CD4-positive, alpha-beta T cell (primary cell): ENCODE data around the gene KIF1C. TPM values are rescaled to one million over a fixed set of nuclear protein-coding genes. Genes with fewer than 3 reads are reported as not detected.
A peak's percentile ranks its signal among the peaks of the same experiment; 100 is the strongest.

Experiments used
- ATAC-seq: fragments of 200-7000 bp; cut with Tn5 transposase; one replicate; pipeline ENCODE4 v1.10.0; 2022; ENCODE audit warnings: mild to moderate bottlenecking; ENCODE audit not compliant: poor library complexity
- CTCF ChIA-PET: fragments of 350-600 bp; sonication (Branson Sonifier 250); formaldehyde crosslinking; loops from one replicate; lab custom pipeline; 2021; ENCODE audit warnings: antibody characterized with exemption, inconsistent platforms; lab: Charles Lee
- POLR2A ChIA-PET: fragments of 350-600 bp; sonication (Branson Sonifier 250); formaldehyde crosslinking; loops from one replicate; lab custom pipeline; 2021; ENCODE audit warnings: antibody characterized with exemption, inconsistent platforms; lab: Charles Lee
- DNase-seq, 14 experiments: peaks; one replicate each; pipeline ENCODE4 v3.0.0-alpha.2; 2013 to 2020; ENCODE audit warnings: mixed read lengths in 2 of 14
- H3K27ac ChIP-seq, 2 donors: one replicate each; pipeline versions ENCODE4 v1.5.1 to v1.7.0; 2013; ENCODE audit warnings: low read length in 2 of 2, low read depth in 1 of 2, mild to moderate bottlenecking in 1 of 2
- H3K27me3 ChIP-seq, 2 experiments: 1 replicate in 1 of 2; 2 replicates in 1 of 2; pipeline versions ENCODE4 v1.6.1 to v1.7.0; 2013; ENCODE audit warnings: low read length in 2 of 2, control low read depth in 1 of 2, mild to moderate bottlenecking in 1 of 2, moderate library complexity in 1 of 2; ENCODE audit not compliant: insufficient read depth in 2 of 2, control insufficient read depth in 1 of 2
- H3K36me3 ChIP-seq: one replicate; pipeline ENCODE4 v1.6.1; 2013; ENCODE audit warnings: low read length, control low read depth; ENCODE audit not compliant: insufficient read depth
- H3K4me1 ChIP-seq: one replicate; pipeline ENCODE4 v1.6.1; 2013; ENCODE audit warnings: low read length, control low read depth; ENCODE audit not compliant: insufficient read depth
- H3K4me3 ChIP-seq: one replicate; pipeline ENCODE4 v1.5.1; 2013; ENCODE audit warnings: mild to moderate bottlenecking, low read length, moderate library complexity
- H3K9me3 ChIP-seq, 2 experiments: 1 replicate in 1 of 2; 2 replicates in 1 of 2; pipeline versions ENCODE4 v1.6.1 to v1.7.0; 2013; ENCODE audit warnings: low read length in 2 of 2, mild to moderate bottlenecking in 2 of 2, control low read depth in 1 of 2, moderate library complexity in 1 of 2; ENCODE audit not compliant: control insufficient read depth in 1 of 2, insufficient read depth in 1 of 2
- H3K27ac Mint-ChIP-seq: one replicate; pipeline ENCODE4 v1.8.0; 2020; ENCODE audit warnings: mixed read lengths
- H3K27me3 Mint-ChIP-seq: one replicate; pipeline ENCODE4 v1.8.0; 2021; ENCODE audit warnings: mixed read lengths
- H3K36me3 Mint-ChIP-seq: one replicate; pipeline ENCODE4 v1.8.0; 2021; ENCODE audit warnings: low read depth, mixed read lengths
- H3K4me1 Mint-ChIP-seq: one replicate; pipeline ENCODE4 v1.8.0; 2021; ENCODE audit warnings: low read depth, mixed read lengths
- H3K4me3 Mint-ChIP-seq: one replicate; pipeline ENCODE4 v1.8.0; 2020; ENCODE audit warnings: mild to moderate bottlenecking, mixed read lengths
- H3K9me3 Mint-ChIP-seq: one replicate; pipeline ENCODE4 v1.8.0; 2020; ENCODE audit warnings: mixed read lengths
- intact Hi-C, 2 experiments: fragments of 100-400 bp; cut with DNase I in 1 of 2; cut with micrococcal nuclease in 1 of 2; formaldehyde crosslinking; loops; one replicate each; pipeline versions ENCODE4 v1.15.1 to v1.9.0; 2023 to 2025; cut with DNase I, micrococcal nuclease
- polyA plus RNA-seq, 2 donors: library from polyadenylated mRNA; unstranded; fragments of 120-200 nt; gene quantifications; one replicate each; pipeline ENCODE4 v1.2.1, GENCODE V29; 2013
- total RNA-seq, 174 experiments: library from RNA in 2 of 174; stranded (reverse) in 2 of 174; gene quantifications; one replicate each; pipeline ENCODE4 v1.2.3 and lab custom pipeline; 2021 to 2026
- TF ChIP-seq, protein P1 (sequence below): fragments of 200-600 bp; IDR thresholded peaks from one replicate; pipeline ENCODE4 v1.8.0; 2022; ENCODE audit warnings: antibody characterized with exemption, mild to moderate bottlenecking

Gene KIF1C
- 10 to 100 TPM; 10.2 to 12.2 TPM for total RNA-seq
- polyA plus RNA-seq (2013, experiment 1 of 2): 9.7 TPM
- 13.6 TPM for polyA plus RNA-seq (2013, experiment 2 of 2)
- total RNA-seq (lab: John Stamatoyannopoulos, UW): 22.0 to 157 (median 62.9) reads per million in 172 experiments

DNA sequence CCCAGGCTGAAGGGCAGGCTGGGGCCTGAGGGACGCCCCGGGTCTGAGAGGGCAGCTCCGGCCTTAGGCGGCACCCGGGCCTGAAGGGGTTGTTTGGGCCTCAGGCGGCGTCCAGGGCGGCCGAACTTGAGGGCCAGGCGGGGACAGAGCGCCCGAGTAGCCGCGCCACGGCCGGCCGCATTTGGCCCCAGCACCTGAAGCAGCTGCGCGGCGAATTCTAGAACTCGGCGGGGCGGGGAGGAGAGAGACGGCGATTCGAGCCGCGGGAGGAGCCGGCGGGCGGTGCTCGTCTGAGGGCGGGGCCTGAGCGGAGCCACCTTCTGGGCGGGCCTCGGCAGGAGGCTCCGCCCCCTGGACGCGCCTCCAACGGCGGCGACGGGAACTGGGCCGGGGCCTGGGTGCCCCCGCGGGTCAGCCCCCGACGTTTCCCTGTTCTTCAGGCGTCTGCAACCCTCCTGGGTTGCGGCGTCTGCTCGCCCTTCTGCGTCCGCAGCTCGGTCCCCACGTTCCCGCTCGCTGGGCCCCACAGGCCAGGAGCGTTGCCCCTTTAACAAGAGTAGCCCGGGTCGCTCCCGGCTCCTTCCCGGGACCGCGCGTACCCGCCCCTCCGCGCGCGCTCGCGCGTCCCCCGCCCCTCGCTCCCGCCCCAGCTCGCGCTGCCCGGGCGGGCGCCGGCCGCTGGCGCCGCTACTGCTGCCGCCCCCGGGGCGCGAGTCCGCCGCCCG is at the start of gene KIF1C, which contains the start of gene INCA1:
Gene KIF1C (plus strand): TSS at position 649 of the 725 bp plus-strand sequence. CDS start 2,297 bp downstream, outside the sequence.
Gene INCA1 (minus strand): TSS at position 221 of the 725 bp plus-strand sequence. CDS start 3,085 bp downstream, outside the sequence.
- ChIA-PET POLR2A (interaction anchor here (0.7 to 3.8 kb wide), 16 partner anchors 10 to 854 kb away, joined by 3 to 39 read pairs (median 6); partner anchors contain the start of genes CAMTA2, CYB5D2, NUP88 and PFN1), CTCF (interaction anchor here (0.8 to 2.3 kb wide), 5 partner anchors 10 to 88 kb away, joined by 3 to 12 read pairs (median 3); partner anchors contain the start of gene CAMTA2)
- TF ChIP-seq, protein P1, sequence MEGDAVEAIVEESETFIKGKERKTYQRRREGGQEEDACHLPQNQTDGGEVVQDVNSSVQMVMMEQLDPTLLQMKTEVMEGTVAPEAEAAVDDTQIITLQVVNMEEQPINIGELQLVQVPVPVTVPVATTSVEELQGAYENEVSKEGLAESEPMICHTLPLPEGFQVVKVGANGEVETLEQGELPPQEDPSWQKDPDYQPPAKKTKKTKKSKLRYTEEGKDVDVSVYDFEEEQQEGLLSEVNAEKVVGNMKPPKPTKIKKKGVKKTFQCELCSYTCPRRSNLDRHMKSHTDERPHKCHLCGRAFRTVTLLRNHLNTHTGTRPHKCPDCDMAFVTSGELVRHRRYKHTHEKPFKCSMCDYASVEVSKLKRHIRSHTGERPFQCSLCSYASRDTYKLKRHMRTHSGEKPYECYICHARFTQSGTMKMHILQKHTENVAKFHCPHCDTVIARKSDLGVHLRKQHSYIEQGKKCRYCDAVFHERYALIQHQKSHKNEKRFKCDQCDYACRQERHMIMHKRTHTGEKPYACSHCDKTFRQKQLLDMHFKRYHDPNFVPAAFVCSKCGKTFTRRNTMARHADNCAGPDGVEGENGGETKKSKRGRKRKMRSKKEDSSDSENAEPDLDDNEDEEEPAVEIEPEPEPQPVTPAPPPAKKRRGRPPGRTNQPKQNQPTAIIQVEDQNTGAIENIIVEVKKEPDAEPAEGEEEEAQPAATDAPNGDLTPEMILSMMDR: no peak
- Histone ChIP-seq H3K4me3 (peak within 1 kb of the TSS; percentile 62), H3K4me1 (peaks cover 24% of the 10 kb centered on the region), H3K36me3 (peaks cover 11% of the 10 kb centered on the region), H3K27me3 (no peaks in the 10 kb centered on the region), H3K27ac (peak within 1 kb of the TSS; percentile 22 to 69), H3K9me3 (no peaks in the 10 kb centered on the region)
- DNase-seq: peak; percentile 83 to 96 (median 89)
- Mint-ChIP-seq H3K36me3 (peaks cover 28% of the 10 kb centered on the region), H3K9me3 (no peaks in the 10 kb centered on the region), H3K27me3 (no peaks in the 10 kb centered on the region), H3K4me3 (peak within 1 kb of the TSS; percentile 85), H3K27ac (peak within 1 kb of the TSS; percentile 81), H3K4me1 (peaks cover 25% of the 10 kb centered on the region)
- peak; percentile 98 for ATAC-seq
- intact Hi-C loops: loop anchor here (1.0 to 2.0 kb wide), 4 partner anchors 10 to 59 kb away; partner anchors contain the start of genes CAMTA2 (in 1 of the 2) and PFN1 (in 1 of the 2)

DNA sequence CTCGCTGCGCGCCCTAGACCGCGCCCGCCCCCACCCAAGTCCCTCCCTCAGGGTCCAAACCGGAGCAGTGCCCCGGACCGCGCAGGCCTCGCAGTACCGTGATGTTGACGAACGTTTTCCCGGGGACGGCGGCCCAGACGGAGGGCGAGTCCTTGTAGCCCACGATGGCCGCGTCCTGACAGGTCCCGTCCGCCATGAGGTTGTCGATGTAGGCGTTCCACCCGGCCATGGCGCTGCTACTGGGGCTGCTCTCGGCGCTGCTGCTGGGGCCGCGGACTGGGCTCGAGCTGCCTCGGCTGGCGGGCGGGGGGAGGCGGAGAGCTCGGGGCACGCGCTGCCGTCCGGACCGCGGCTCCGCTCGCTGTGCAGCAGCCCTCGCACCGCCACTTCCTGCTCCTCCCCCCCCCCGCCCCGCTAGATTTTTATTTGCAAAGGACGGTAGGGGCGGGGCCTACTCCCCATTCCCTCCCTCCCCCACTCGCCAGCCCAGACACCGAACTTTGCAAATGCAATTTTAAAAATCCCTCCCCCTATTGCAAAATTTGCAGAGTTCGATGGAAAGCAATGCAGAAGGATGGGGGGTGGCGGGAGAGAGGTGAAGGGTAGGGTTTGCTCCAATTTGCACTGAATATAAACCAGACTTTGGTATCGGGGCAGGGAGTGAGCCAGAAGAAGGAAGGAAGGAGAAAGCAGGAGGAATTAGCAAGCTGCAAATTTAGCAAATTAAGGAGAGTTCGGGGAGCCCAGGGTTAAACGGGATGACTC is 49.4 kb upstream of the KIF1C start, which contains the start of gene PFN1:
Gene PFN1 (minus strand): TSS at position 365 of the 765 bp plus-strand sequence. CDS start 136 bp downstream, at position 229.
- H3K4me1 ChIP-seq: peaks cover 51% of the 10 kb centered on the region

More for the DNA sequence above, 49.4 kb upstream of the KIF1C start, which contains the start of gene PFN1:
- peaks cover 0 to 3% of the 10 kb centered on the region in 2 experiments for H3K9me3 ChIP-seq
- peaks cover 35% of the 10 kb centered on the region for H3K36me3 ChIP-seq
- H3K36me3 Mint-ChIP-seq: peaks cover 45% of the 10 kb centered on the region
- no peaks in the 10 kb centered on the region for H3K27me3 ChIP-seq
- peak within 1 kb of the TSS; percentile 99 for H3K4me3 Mint-ChIP-seq
- H3K27me3 Mint-ChIP-seq: no peaks in the 10 kb centered on the region
- TF ChIP-seq, protein P1: no peak
- ChIA-PET POLR2A (interaction anchor here (0.9 to 13.9 kb wide), 21 partner anchors 9 to 805 kb away, joined by 3 to 350 read pairs (median 5); partner anchors contain the start of genes ARRB2, C17orf107, CHRNE and CYB5D2), CTCF (interaction anchor here (1.2 to 1.5 kb wide), 3 partner anchors 20 to 49 kb away, joined by 3 to 4 read pairs (median 3); partner anchors contain the start of genes C17orf107 and SPAG7)
- H3K27ac Mint-ChIP-seq: peak within 1 kb of the TSS; percentile 90
- peak; percentile 55 for ATAC-seq
- peak within 1 kb of the TSS; percentile 96 to 98 for H3K27ac ChIP-seq
- intact Hi-C loops: loop anchor here (1.0 to 5.0 kb wide), 4 partner anchors 8 to 236 kb away; partner anchors contain the start of genes ARRB2 (in 2 of the 2), INCA1 (in 1 of the 2), KIF1C (in 1 of the 2) and RNF167 (in 1 of the 2)
- H3K9me3 Mint-ChIP-seq: no peaks in the 10 kb centered on the region
- peak; percentile 82 to 96 (median 90) for DNase-seq
- peak within 1 kb of the TSS; percentile 99 for H3K4me3 ChIP-seq
- peaks cover 55% of the 10 kb centered on the region for H3K4me1 Mint-ChIP-seq
